Kasumi-1 (cell line): ENCODE results near the gene ENOX2.

Experiments
- DNase-seq, 2 experiments: peaks; one replicate each; lab custom pipeline; 2025; lab: John Stamatoyannopoulos, UW

ENOX2 gene

GRCh38 chrX:130626521-130626920 lies 276.5 kb downstream of the ENOX2 start:
- no peak for DNase-seq

- no peak for DNase-seq
Measured at GRCh38 chrX:130625386-130625785, 277.6 kb downstream of the ENOX2 start.

- DNase-seq = no peak
Measured at GRCh38 chrX:130623518-130623917, 279.5 kb downstream of the ENOX2 start.

GRCh38 chrX:130615941-130616340 lies 287.1 kb downstream of the ENOX2 start:
- no peak for DNase-seq

- no peak for DNase-seq
Measured at GRCh38 chrX:130607431-130607830, 295.6 kb downstream of the ENOX2 start.

GRCh38 chrX:130606425-130606824 lies 296.6 kb downstream of the ENOX2 start:
- no peak for DNase-seq

GRCh38 chrX:130604882-130605281 lies 298.1 kb downstream of the ENOX2 start:
- no peak for DNase-seq

- DNase-seq = no peak
Measured at GRCh38 chrX:130594453-130594916, 308.5 kb downstream of the ENOX2 start.

GRCh38 chrX:130593911-130594310 lies 309.1 kb downstream of the ENOX2 start:
- no peak for DNase-seq

GRCh38 chrX:130592204-130592603 lies 310.8 kb downstream of the ENOX2 start:
- DNase-seq = no peak

GRCh38 chrX:130578906-130579305 lies 324.1 kb downstream of the ENOX2 start:
- no peak for DNase-seq

- DNase-seq = no peak
Measured at GRCh38 chrX:130577431-130577830, 325.6 kb downstream of the ENOX2 start.

GRCh38 chrX:130575831-130576389 lies 327.1 kb downstream of the ENOX2 start:
- peak; percentile 19 to 48 for DNase-seq
